NCI-H748 treated with DMSO at 0.1 percent for 48 hours (cell line): ENCODE measurements around the gene ACADS.

Experiments
- DNase-seq: peaks from one replicate; lab custom pipeline; 2025; lab: John Stamatoyannopoulos, UW

ACADS gene

GRCh38 chr12:120757226-120757742, 31.7 kb downstream of the ACADS start:
- no peak for DNase-seq

- DNase-seq, result no peak
Observed at GRCh38 chr12:120757949-120758348, 32.3 kb downstream of the ACADS start.

- no peak for DNase-seq
Observed at GRCh38 chr12:120758798-120759590, 33.4 kb downstream of the ACADS start.

GRCh38 chr12:120759591-120760348, 34.1 kb downstream of the ACADS start:
- no peak for DNase-seq

- DNase-seq, result no peak
Observed at GRCh38 chr12:120760349-120761254, 35.0 kb downstream of the ACADS start.

- no peak for DNase-seq
Observed at GRCh38 chr12:120761519-120761934, 35.9 kb downstream of the ACADS start.

GRCh38 chr12:120762086-120762485, 36.5 kb downstream of the ACADS start:
- no peak for DNase-seq

- DNase-seq, result no peak
Observed at GRCh38 chr12:120763250-120763649, 37.6 kb downstream of the ACADS start.

- no peak for DNase-seq
Observed at GRCh38 chr12:120764816-120765215, 39.2 kb downstream of the ACADS start.

GRCh38 chr12:120766566-120766965, 40.9 kb downstream of the ACADS start:
- DNase-seq, result no peak

GRCh38 chr12:120767071-120768024, 41.7 kb downstream of the ACADS start:
- DNase-seq, result no peak

GRCh38 chr12:120771097-120771496, 45.5 kb downstream of the ACADS start:
- DNase-seq, result no peak

- DNase-seq, result no peak
Observed at GRCh38 chr12:120774169-120774916, 48.7 kb downstream of the ACADS start.

- DNase-seq, result no peak
Observed at GRCh38 chr12:120775862-120776552, 50.4 kb downstream of the ACADS start.

GRCh38 chr12:120783197-120783596, 57.6 kb downstream of the ACADS start:
- no peak for DNase-seq

- DNase-seq, result no peak
Observed at GRCh38 chr12:120784804-120785203, 59.2 kb downstream of the ACADS start.

GRCh38 chr12:120787889-120788288, 62.3 kb downstream of the ACADS start:
- no peak for DNase-seq
